GM18508 (cell line): ENCODE measurements around the gene TEAD2.
"Not testable (repeated sequence)": the region's sequence is repeated elsewhere in the genome, so short reads cannot be mapped to it uniquely, and the experiment has no call there.

ENCODE experiments used
- ATAC-seq: cut with Tn5 transposase; IDR thresholded peaks from one replicate; pipeline ENCODE4 v1.9.1; 2021; ENCODE audit warnings: moderate number of reproducible peaks; ENCODE audit not compliant: insufficient read depth, unreplicated experiment

TEAD2 gene

GRCh38 chr19:49335071-49335783 is 27.0 kb downstream of the TEAD2 start, which contains the start of gene CD37:
Gene CD37 (plus strand): TSS chr19:49335406. CDS start chr19:49335541, 135 bp downstream.
- ATAC-seq, result no peak

- no peak for ATAC-seq
Observed at GRCh38 chr19:49333811-49334288, 28.4 kb downstream of the TEAD2 start.

GRCh38 chr19:49333418-49333805 is 28.8 kb downstream of the TEAD2 start:
- no peak for ATAC-seq

GRCh38 chr19:49332691-49333417 is 29.4 kb downstream of the TEAD2 start:
- not testable (repeated sequence) for ATAC-seq

- ATAC-seq, result peak; percentile 35
Observed at GRCh38 chr19:49331616-49332055, 30.6 kb downstream of the TEAD2 start.

GRCh38 chr19:49331187-49331586 is 31.0 kb downstream of the TEAD2 start:
- ATAC-seq, result not testable (repeated sequence)

- no peak for ATAC-seq
Observed at GRCh38 chr19:49328741-49329140, 33.5 kb downstream of the TEAD2 start.

- no peak for ATAC-seq
Observed at GRCh38 chr19:49327878-49328544, 34.2 kb downstream of the TEAD2 start.

GRCh38 chr19:49326165-49326704 is 36.0 kb downstream of the TEAD2 start:
- no peak for ATAC-seq

- ATAC-seq, result not testable (repeated sequence)
Observed at GRCh38 chr19:49325756-49326155, 36.5 kb downstream of the TEAD2 start.

GRCh38 chr19:49324801-49325576 is 37.2 kb downstream of the TEAD2 start, which contains the start of gene SLC6A16:
Gene SLC6A16 (minus strand): TSS chr19:49325191. CDS start chr19:49311347, 13,844 bp downstream.
- ATAC-seq, result no peak

GRCh38 chr19:49318296-49318695 is 43.9 kb downstream of the TEAD2 start:
- ATAC-seq, result no peak

- ATAC-seq, result no peak
Observed at GRCh38 chr19:49316284-49316683, 45.9 kb downstream of the TEAD2 start.

GRCh38 chr19:49315111-49315510 is 47.1 kb downstream of the TEAD2 start:
- no peak for ATAC-seq

GRCh38 chr19:49309087-49309486 is 53.1 kb downstream of the TEAD2 start:
- ATAC-seq, result no peak

GRCh38 chr19:49306734-49307133 is 55.5 kb downstream of the TEAD2 start:
- not testable (repeated sequence) for ATAC-seq

- ATAC-seq, result no peak
Observed at GRCh38 chr19:49301866-49302252, 60.4 kb downstream of the TEAD2 start.

GRCh38 chr19:49301165-49301865 is 60.9 kb downstream of the TEAD2 start:
- no peak for ATAC-seq

- not testable (repeated sequence) for ATAC-seq
Observed at GRCh38 chr19:49298653-49299052, 63.6 kb downstream of the TEAD2 start.
